SK-N-MC (cell line): Measurements from ENCODE around the gene TIAM1.

Source experiments
- EZH2 ChIP-seq: fragments of 200-600 bp; sonication (generic); IDR thresholded peaks from one replicate; pipeline ENCODE4 v1.6.1; 2017; ENCODE audit warnings: antibody characterized with exemption
- FOXP2 ChIP-seq: optimal IDR thresholded peaks from 2 replicates; pipeline ENCODE3; 2011; ENCODE audit warnings: mild to moderate bottlenecking, moderate library complexity; ENCODE audit not compliant: insufficient read depth; ENCODE audit errors: extremely low read length, control extremely low read depth
- POLR2AphosphoS5 ChIP-seq: IDR thresholded peaks from 2 replicates; pipeline ENCODE4 v1.6.1; 2012; ENCODE audit warnings: mild to moderate bottlenecking, low read depth, low read length, borderline replicate concordance

- TF ChIP-seq EZH2 (no peak), POLR2AphosphoS5 (no peak), FOXP2 (no peak)
Observed at GRCh38 chr21:31383770-31384169, 39.7 kb upstream of the TIAM1 start.
